Keratinocyte (primary cell): ENCODE data around the gene RANBP2. TPM values are rescaled to one million over a fixed set of nuclear protein-coding genes. Genes with fewer than 3 reads are reported as not detected.
"Not testable (repeated sequence)": the region's sequence is repeated elsewhere in the genome, so short reads cannot be mapped to it uniquely, and the experiment has no call there.

Experiments used
- DNase-seq: peaks from one replicate; pipeline ENCODE4 v3.0.0-alpha.2; 2011; ENCODE audit warnings: low read depth, missing footprints, low spot score
- FAIRE-seq: peaks from 2 replicates; lab custom pipeline; 2011; peaks lifted over from hg19 to GRCh38; lab: Jason Lieb, UNC
- H2AFZ ChIP-seq: 2 replicates; pipeline ENCODE4 v1.6.0; 2012; ENCODE audit warnings: low read length, control low read depth, inconsistent platforms; ENCODE audit not compliant: control insufficient read depth
- H3K27ac ChIP-seq: 2 replicates; pipeline ENCODE4 v1.5.1; 2011; ENCODE audit warnings: low read length; ENCODE audit not compliant: control insufficient read depth, insufficient read depth
- H3K27me3 ChIP-seq: 3 replicates; pipeline ENCODE4 v1.6.0; 2011; ENCODE audit warnings: low read length; ENCODE audit not compliant: control insufficient read depth, insufficient read depth; ENCODE audit errors: extremely low read depth
- H3K36me3 ChIP-seq, 2 experiments: 2 replicates in 1 of 2; 3 replicates in 1 of 2; pipeline ENCODE4 v1.5.1; 2011; ENCODE audit warnings: low read length in 2 of 2, mild to moderate bottlenecking in 1 of 2; ENCODE audit not compliant: control insufficient read depth in 2 of 2, insufficient read depth in 2 of 2; ENCODE audit errors: extremely low read depth in 1 of 2
- H3K4me1 ChIP-seq: 3 replicates; pipeline ENCODE4 v1.5.1; 2011; ENCODE audit warnings: low read length; ENCODE audit not compliant: control insufficient read depth, insufficient read depth; ENCODE audit errors: extremely low read depth
- H3K4me2 ChIP-seq: 3 replicates; pipeline ENCODE4 v1.6.0; 2011; ENCODE audit warnings: low read depth, low read length; ENCODE audit not compliant: control insufficient read depth, insufficient read depth; ENCODE audit errors: extremely low read depth
- H3K4me3 ChIP-seq, 3 experiments: fragments of 200-600 bp in 1 of 3; sonication (generic) in 1 of 3; 2 replicates in 2 of 3; 3 replicates in 1 of 3; pipeline ENCODE4 v1.5.1; 2011 to 2016; ENCODE audit warnings: low read length in 3 of 3, mild to moderate bottlenecking in 3 of 3, control low read depth in 2 of 3, inconsistent platforms in 1 of 3, low read depth in 1 of 3, mixed read lengths in 1 of 3, mixed run types in 1 of 3, moderate library complexity in 1 of 3; ENCODE audit not compliant: control insufficient read depth in 2 of 3, insufficient read depth in 2 of 3; ENCODE audit errors: extremely low read depth in 1 of 3
- H3K79me2 ChIP-seq: 2 replicates; pipeline ENCODE4 v1.6.0; 2012; ENCODE audit warnings: low read length; ENCODE audit not compliant: control insufficient read depth, insufficient read depth
- H3K9ac ChIP-seq: 3 replicates; pipeline ENCODE4 v1.6.0; 2011; ENCODE audit warnings: low read length; ENCODE audit not compliant: control insufficient read depth, insufficient read depth; ENCODE audit errors: extremely low read depth
- H3K9me1 ChIP-seq: 3 replicates; pipeline ENCODE4 v1.6.0; 2011; ENCODE audit warnings: low read length; ENCODE audit not compliant: control insufficient read depth, insufficient read depth; ENCODE audit errors: extremely low read depth
- H3K9me3 ChIP-seq: 2 replicates; pipeline ENCODE4 v1.5.1; 2012; ENCODE audit warnings: low read depth, low read length; ENCODE audit not compliant: control insufficient read depth
- H4K20me1 ChIP-seq: 3 replicates; pipeline ENCODE4 v1.6.0; 2011; ENCODE audit warnings: low read length; ENCODE audit not compliant: control insufficient read depth, insufficient read depth; ENCODE audit errors: extremely low read depth
- EZH2 ChIP-seq: IDR thresholded peaks from one replicate; pipeline ENCODE4 v1.6.1; 2012; ENCODE audit warnings: inconsistent platforms, mild to moderate bottlenecking, low read length, moderate library complexity
- dilution Hi-C: fragments of 300-500 bp; cut with MboI; formaldehyde crosslinking; loops from one replicate; pipeline ENCODE4 v1.7.0; 2020; ENCODE audit warnings: low sequenced_read_pairs; ENCODE audit not compliant: extremely low pct_ligation_motif_present
- polyA plus RNA-seq, 5 experiments: library from polyadenylated mRNA; depleted of rRNA in 3 of 5; stranded (reverse) in 3 of 5; stranded (forward) in 1 of 5; unstranded in 1 of 5; fragments of >200 nt; gene quantifications; 1 replicate in 1 of 5; 2 replicates in 3 of 5; 3 replicates in 1 of 5; pipeline versions ENCODE4 v1.2.1 to v1.2.3, GENCODE V29; 2011 to 2012; ENCODE audit warnings: missing spikeins in 2 of 5, low read depth in 1 of 5, low replicate concordance in 1 of 5
- TF ChIP-seq, protein P1 (sequence below), 3 experiments: IDR thresholded peaks in 1 of 3; conservative IDR thresholded peaks in 1 of 3; optimal IDR thresholded peaks in 1 of 3; 2 replicates in 2 of 3; 3 replicates in 1 of 3; pipeline versions ENCODE3 to v1.5.1; 2011; ENCODE audit warnings: low read length in 3 of 3, mild to moderate bottlenecking in 3 of 3, moderate library complexity in 2 of 3, control low read depth in 1 of 3, inconsistent platforms in 1 of 3; ENCODE audit not compliant: insufficient read depth in 2 of 3; ENCODE audit errors: extremely low read depth in 1 of 3

RANBP2 gene
- polyA plus RNA-seq, 1 donor (not counting 4 experiments of a cell fraction or from before 2014, with no cell fraction given), result 27.4 TPM

DNA sequence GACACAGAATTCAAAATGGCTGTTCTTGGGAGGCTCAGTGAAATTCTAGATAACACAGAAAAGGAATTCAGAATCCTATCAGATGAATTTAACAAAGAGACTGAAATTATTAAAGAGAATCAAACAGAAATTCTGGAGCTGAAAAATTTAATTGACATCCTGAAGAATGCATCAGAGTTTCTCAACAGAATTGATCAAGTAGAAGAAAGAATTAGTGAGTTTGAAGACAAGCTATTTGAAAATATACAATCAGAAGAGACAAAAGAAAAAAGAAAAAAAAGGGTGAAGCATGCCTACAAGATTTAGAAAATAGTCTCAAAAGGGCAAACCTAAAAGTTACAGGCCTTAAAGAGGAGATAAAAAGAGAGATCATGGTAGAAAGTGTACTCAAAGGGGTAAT lies 12.0 kb upstream of the RANBP2 start:
- Histone ChIP-seq H3K79me2 (no peaks in the 10 kb centered on the region), H3K9ac (no peak overlapping the region), H3K4me1 (no peaks in the 10 kb centered on the region), H3K4me2 (no peak overlapping the region), H3K9me3 (no peaks in the 10 kb centered on the region), H4K20me1 (no peaks in the 10 kb centered on the region), H3K4me3 (no peak overlapping the region), H3K9me1 (no peaks in the 10 kb centered on the region), H2AFZ (no peak overlapping the region), H3K27ac (no peak overlapping the region), H3K36me3 (no peaks in the 10 kb centered on the region), H3K27me3 (no peaks in the 10 kb centered on the region)
- dilution Hi-C loops, result no loop called here
- TF ChIP-seq, protein P1, sequence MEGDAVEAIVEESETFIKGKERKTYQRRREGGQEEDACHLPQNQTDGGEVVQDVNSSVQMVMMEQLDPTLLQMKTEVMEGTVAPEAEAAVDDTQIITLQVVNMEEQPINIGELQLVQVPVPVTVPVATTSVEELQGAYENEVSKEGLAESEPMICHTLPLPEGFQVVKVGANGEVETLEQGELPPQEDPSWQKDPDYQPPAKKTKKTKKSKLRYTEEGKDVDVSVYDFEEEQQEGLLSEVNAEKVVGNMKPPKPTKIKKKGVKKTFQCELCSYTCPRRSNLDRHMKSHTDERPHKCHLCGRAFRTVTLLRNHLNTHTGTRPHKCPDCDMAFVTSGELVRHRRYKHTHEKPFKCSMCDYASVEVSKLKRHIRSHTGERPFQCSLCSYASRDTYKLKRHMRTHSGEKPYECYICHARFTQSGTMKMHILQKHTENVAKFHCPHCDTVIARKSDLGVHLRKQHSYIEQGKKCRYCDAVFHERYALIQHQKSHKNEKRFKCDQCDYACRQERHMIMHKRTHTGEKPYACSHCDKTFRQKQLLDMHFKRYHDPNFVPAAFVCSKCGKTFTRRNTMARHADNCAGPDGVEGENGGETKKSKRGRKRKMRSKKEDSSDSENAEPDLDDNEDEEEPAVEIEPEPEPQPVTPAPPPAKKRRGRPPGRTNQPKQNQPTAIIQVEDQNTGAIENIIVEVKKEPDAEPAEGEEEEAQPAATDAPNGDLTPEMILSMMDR (optimal IDR thresholded peaks at IDR 0.05 in 1 of 3, IDR thresholded peaks at IDR 0.05 in 1 of 3, conservative IDR thresholded peaks at IDR 0.05 in 1 of 3; ENCODE audit: extremely low read depth in 1 of 3, insufficient read depth in 2 of 3, low read length in 3 of 3), result no peak
- no peak for TF ChIP-seq EZH2
- no peak for FAIRE-seq
- no peak for DNase-seq

DNA sequence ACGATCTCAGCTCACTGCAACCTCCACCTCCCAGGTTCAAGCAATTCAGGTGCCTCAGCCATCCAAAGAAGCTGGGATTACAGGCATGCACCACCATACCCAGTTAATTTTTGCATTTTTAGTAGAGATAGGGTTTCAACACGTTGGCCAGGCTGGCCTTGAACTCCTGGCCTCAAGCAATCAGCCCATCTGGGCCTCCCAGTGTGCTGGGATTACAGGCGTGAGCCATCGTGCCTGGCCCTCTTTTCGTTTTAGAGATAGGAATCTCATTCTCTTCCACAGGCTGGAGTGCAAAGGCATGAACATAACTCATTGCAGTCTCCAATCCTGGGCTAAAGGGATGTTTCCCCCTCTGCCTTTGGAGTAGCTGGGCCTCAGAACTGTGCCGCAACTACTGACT lies 2.3 kb upstream of the RANBP2 start:
- H3K27ac ChIP-seq, H3K9me3 ChIP-seq, dilution Hi-C loops, H4K20me1 ChIP-seq, H3K4me3 ChIP-seq, H3K4me2 ChIP-seq, FAIRE-seq, DNase-seq, H3K27me3 ChIP-seq, H3K9ac ChIP-seq, H3K36me3 ChIP-seq, H3K4me1 ChIP-seq, H2AFZ ChIP-seq, H3K9me1 ChIP-seq: not testable (repeated sequence)
- peaks cover 14% of the 10 kb centered on the region for H3K79me2 ChIP-seq

DNA sequence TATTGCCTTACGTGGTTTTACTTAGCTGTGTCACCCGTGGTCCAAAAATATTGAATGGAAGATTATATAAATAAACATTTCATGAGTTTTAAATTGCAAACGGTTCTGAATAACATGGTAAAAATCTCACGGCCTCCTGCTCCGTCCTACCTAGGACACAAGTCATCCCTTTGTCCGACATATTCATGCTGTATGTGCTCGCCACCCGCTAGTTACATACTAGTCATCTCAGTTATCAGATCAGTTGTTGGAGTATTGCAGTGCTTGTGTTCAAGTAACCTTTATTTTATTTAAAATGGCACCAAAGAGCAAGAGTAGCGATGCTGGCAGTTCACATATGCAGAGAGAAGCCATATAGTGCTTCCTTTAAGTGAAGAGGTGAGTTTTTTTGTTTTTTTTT lies 6.8 kb downstream of the RANBP2 start:
- dilution Hi-C loops, H3K4me2 ChIP-seq: not testable (repeated sequence)

DNA sequence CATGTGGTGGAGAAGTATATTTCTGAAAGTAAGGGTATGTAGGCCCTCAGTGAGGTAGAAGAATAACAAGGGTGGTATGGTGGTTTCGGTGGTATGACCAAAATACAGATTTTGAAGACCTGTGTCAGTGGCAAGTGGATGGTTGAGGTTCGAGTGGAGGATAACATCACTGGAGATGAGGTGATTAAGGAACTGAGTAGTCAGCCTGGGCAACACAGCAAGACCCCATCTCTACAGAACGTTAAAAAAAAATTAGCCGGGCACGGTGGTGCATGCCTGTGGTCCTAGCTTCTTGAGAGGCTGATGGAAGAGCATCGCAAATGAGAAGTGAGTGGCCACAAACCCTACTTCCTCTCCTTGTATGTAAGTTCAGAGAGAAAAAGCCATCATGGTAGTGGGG lies 15.4 kb downstream of the RANBP2 start:
- H3K36me3 ChIP-seq, FAIRE-seq, DNase-seq, H3K9me1 ChIP-seq, H2AFZ ChIP-seq, H3K27me3 ChIP-seq, H3K9ac ChIP-seq, H3K9me3 ChIP-seq, H3K4me1 ChIP-seq, H4K20me1 ChIP-seq, H3K4me3 ChIP-seq, H3K27ac ChIP-seq, dilution Hi-C loops, H3K4me2 ChIP-seq, H3K79me2 ChIP-seq: not testable (repeated sequence)

More for the DNA sequence above, 6.8 kb downstream of the RANBP2 start:
- FAIRE-seq, DNase-seq, H3K27me3 ChIP-seq, H3K27ac ChIP-seq, H3K4me3 ChIP-seq, H2AFZ ChIP-seq, H3K9me1 ChIP-seq, H3K36me3 ChIP-seq, H3K9ac ChIP-seq, H3K4me1 ChIP-seq, H3K9me3 ChIP-seq, H4K20me1 ChIP-seq: not testable (repeated sequence)
- H3K79me2 ChIP-seq, result peaks cover 64% of the 10 kb centered on the region
